GM10266 (cell line): ENCODE results near the gene LAMTOR3.
A peak's percentile ranks its signal among the peaks of the same experiment; 100 is the strongest.

ENCODE experiments used
- DNase-seq: peaks from one replicate; pipeline ENCODE4 v3.0.0; 2012; ENCODE audit errors: extremely low spot score
- CTCF ChIP-seq: IDR thresholded peaks from 2 replicates; pipeline ENCODE4 v1.5.1; 2012; ENCODE audit warnings: mild to moderate bottlenecking, low read depth; ENCODE audit not compliant: control insufficient read depth, insufficient read depth; ENCODE audit errors: missing control alignments

Gene LAMTOR3, protein sequence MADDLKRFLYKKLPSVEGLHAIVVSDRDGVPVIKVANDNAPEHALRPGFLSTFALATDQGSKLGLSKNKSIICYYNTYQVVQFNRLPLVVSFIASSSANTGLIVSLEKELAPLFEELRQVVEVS

DNA sequence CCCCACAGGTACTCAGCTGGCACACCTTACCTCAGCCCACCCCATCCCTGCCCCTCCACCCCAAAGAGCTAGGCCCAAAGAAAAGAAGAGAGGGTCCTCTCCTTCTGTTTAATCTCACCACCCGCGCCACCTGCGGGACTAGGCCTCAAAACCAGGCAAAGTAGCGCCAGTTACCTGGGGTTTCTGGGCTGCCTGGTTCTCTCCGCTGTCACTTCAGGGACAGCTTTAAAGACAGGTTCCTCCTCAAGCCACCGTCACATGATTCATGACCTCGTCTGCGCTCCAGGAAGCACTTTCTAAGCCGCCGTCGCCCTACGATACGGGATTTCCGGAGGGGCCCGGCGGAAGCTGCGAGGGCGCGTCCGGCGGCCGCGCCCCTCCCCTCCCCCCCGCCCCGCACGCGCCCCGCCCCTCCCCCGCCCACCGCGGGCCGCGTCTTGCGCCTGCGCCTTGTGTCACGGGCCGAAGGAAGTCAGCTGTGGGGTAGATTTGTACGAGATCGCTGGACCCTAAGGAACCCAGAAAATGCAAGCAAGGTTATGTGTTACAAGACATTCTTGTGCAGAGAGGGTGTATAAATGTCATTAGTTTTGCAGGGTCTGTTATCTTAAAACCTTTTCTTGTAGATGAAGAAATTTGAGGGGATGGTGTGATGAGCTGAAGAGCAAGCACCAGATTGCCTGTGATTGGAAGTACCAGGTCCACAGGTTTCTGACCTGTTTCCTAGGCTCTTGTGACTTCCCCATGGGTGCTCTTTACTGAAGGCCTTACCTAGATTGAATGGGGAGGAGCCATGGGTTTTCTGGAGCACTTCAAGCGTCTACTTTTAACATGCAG, at the start of gene LAMTOR3:
Gene LAMTOR3 (minus strand): TSS at position 267 of the 837 bp plus-strand sequence. CDS start 464 bp downstream, outside the sequence.
- DNase-seq, result peak; percentile 92
- no peak for TF ChIP-seq CTCF

DNA sequence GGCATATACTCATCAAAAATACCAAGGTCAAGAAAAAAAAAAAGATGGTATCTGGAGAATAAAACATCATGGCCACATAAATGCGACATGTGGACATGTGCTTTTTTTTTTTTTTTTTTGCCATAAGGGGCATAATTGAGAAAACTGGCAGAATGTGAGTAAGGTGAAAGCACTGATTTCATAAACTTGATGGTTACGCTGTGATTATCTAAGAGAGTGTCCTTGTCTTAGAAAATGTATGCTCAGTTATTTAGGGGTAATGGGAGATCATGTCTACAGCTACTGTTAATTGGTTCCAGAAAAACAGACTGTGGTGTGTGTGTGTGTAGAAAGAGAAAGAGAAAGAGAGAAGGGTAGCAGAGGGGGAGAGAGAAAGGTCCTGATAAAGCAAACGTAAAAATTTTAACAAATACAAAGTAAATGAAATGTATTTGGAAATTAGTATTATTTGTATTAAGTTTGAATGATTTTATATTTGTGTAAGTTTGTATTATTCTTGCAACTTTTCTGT, 44.1 kb upstream of the LAMTOR3 start:
- no peak for DNase-seq
- TF ChIP-seq CTCF, result no peak

DNA sequence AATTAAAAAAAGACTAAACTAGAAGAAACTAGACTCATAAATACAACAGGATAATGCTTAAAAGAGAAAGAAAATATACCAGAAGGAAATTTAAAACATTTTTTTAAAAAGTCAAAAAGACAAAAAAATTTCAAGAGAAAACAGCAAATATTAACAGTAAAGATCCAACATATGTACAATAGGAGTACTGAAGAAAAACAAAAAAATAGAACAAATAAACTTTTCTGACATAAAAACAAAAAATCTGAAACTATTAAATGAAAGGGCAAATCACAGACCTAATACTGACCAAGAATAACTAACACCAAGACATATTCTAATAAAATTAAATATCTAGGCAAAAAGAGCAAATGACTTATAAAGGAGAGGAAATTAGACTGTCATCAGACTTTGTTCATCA, 40.7 kb upstream of the LAMTOR3 start:
- DNase-seq, result no peak
- no peak for TF ChIP-seq CTCF

DNA sequence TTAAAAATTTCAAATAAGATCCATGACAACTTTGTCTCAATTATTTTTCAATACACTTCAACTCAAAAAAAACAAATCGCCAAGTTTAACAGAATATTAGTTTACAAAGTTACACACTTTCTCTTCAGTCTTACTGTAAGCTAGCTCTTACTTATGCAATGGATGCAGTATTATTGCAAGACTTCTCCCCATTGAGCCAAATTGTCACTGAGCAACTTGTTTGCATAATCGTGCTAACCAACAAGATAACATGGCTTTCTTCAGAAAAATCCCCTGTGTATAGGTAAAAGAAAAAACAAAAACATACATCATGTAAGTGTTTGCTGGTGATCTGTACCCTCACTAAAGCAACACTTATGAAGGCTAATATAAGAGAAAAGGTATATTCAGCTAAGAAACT, 33.3 kb upstream of the LAMTOR3 start:
- DNase-seq, result no peak
- TF ChIP-seq CTCF, result no peak

- no peak for TF ChIP-seq CTCF
- no peak for DNase-seq
Observed at GRCh38 chr4:99921174-99921573, 26.9 kb upstream of the LAMTOR3 start.

- no peak for DNase-seq
- no peak for TF ChIP-seq CTCF
Observed at GRCh38 chr4:99918656-99919055, 24.4 kb upstream of the LAMTOR3 start.

- no peak for TF ChIP-seq CTCF
- no peak for DNase-seq
Observed at GRCh38 chr4:99917575-99917974, 23.3 kb upstream of the LAMTOR3 start.
